OCI-LY1 (cell line): ENCODE data around the gene SART3.

Experiments
- H2AFZ ChIP-seq: fragments of 200-600 bp; sonication (generic), shearing (Covaris generic); 2 replicates; pipeline ENCODE4 v1.6.0; 2014; ENCODE audit warnings: antibody characterized with exemption, mild to moderate bottlenecking, low read length
- H3F3A ChIP-seq: fragments of 200-600 bp; sonication (generic), shearing (Covaris generic); 2 replicates; pipeline ENCODE4 v1.6.0; 2014; ENCODE audit warnings: mild to moderate bottlenecking, antibody characterized with exemption, low read length, moderate library complexity; ENCODE audit not compliant: insufficient read depth
- H3K27ac ChIP-seq: fragments of 200-600 bp; sonication (generic); 2 replicates; pipeline ENCODE4 v1.5.1; 2014; ENCODE audit warnings: low read length, mixed run types, mild to moderate bottlenecking, low read depth; ENCODE audit not compliant: poor library complexity, severe bottlenecking
- H3K27me3 ChIP-seq: fragments of 200-600 bp; sonication (generic); 2 replicates; pipeline ENCODE4 v1.6.0; 2014; ENCODE audit warnings: antibody characterized with exemption, mild to moderate bottlenecking, low read length, moderate library complexity; ENCODE audit not compliant: insufficient read depth
- H3K36me3 ChIP-seq: fragments of 200-600 bp; sonication (generic); 2 replicates; pipeline ENCODE4 v1.6.1; 2014; ENCODE audit warnings: mild to moderate bottlenecking, antibody characterized with exemption, low read length, moderate library complexity, mixed read lengths; ENCODE audit not compliant: insufficient read depth
- H3K4me1 ChIP-seq: fragments of 200-600 bp; sonication (generic); 2 replicates; pipeline ENCODE4 v1.5.1; 2014; ENCODE audit warnings: mild to moderate bottlenecking, low read length, moderate library complexity; ENCODE audit not compliant: insufficient read depth, severe bottlenecking
- H3K4me2 ChIP-seq: fragments of 200-600 bp; sonication (generic), shearing (Covaris generic); 2 replicates; pipeline ENCODE4 v1.6.1; 2014; ENCODE audit warnings: low read length
- H3K4me3 ChIP-seq: fragments of 200-600 bp; sonication (generic); 2 replicates; pipeline ENCODE4 v1.5.1; 2014; ENCODE audit warnings: low read length, low read depth, mild to moderate bottlenecking, mixed read lengths; ENCODE audit not compliant: poor library complexity, severe bottlenecking
- H3K79me2 ChIP-seq: fragments of 200-600 bp; shearing (Covaris generic); 2 replicates; pipeline ENCODE4 v1.6.1; 2016; ENCODE audit warnings: mixed run types, low read length, mixed read lengths; ENCODE audit not compliant: insufficient read depth
- H3K9ac ChIP-seq: fragments of 200-600 bp; sonication (generic), shearing (Covaris generic); 2 replicates; pipeline ENCODE4 v1.6.1; 2014; ENCODE audit warnings: mild to moderate bottlenecking, low read length, mixed read lengths
- H3K9me2 ChIP-seq: fragments of 200-600 bp; sonication (generic), shearing (Covaris generic); 2 replicates; pipeline ENCODE4 v1.6.1; 2014; ENCODE audit warnings: low read depth, mild to moderate bottlenecking, low read length, mixed read lengths
- H3K9me3 ChIP-seq: fragments of 200-600 bp; shearing (Covaris generic); 2 replicates; pipeline ENCODE4 v1.6.1; 2014; ENCODE audit warnings: low read length, mixed read lengths
- H4K20me1 ChIP-seq: fragments of 200-600 bp; sonication (generic), shearing (Covaris generic); 2 replicates; pipeline ENCODE4 v1.6.0; 2016; ENCODE audit warnings: mild to moderate bottlenecking, low read length; ENCODE audit not compliant: insufficient read depth
- EZH2 ChIP-seq: fragments of 200-600 bp; sonication (generic), shearing (Covaris generic); IDR thresholded peaks from 2 replicates; pipeline ENCODE4 v1.8.0; 2017; ENCODE audit warnings: borderline replicate concordance, mixed run types, mild to moderate bottlenecking, antibody characterized with exemption, low read length, moderate library complexity, mixed read lengths
- TF ChIP-seq, protein P1 (sequence below): fragments of 200-600 bp; sonication (generic), shearing (Covaris generic); IDR thresholded peaks from 2 replicates; pipeline ENCODE4 v1.5.1; 2017; ENCODE audit warnings: mild to moderate bottlenecking, antibody characterized with exemption, low read length, moderate library complexity, mixed read lengths

Gene SART3

DNA sequence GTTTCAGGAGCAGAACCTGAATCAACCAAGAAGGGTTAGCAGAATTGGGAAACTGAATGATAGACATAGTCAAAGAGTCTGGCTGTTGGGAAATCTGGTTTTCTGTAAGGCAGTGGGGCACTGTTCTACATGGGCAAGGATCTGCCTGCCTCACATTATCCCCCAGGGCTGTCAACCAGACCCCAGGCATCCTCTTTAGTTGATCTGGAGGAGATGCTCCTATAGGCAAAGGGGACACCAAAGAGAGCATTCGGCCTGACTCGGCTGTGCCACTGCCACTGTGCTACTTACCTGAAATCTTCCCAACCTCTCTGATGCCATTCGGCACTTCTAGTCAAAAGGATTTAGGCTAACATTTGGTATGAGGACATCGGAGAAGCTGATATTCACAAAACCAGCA is 5.5 kb upstream of the SART3 start:
- H3K4me2 ChIP-seq = no peak overlapping the region
- H4K20me1 ChIP-seq = no peaks in the 10 kb centered on the region
- no peak overlapping the region for H2AFZ ChIP-seq
- H3K36me3 ChIP-seq = peaks cover 45% of the 10 kb centered on the region; the same call in 1 of the 2 replicates
- no peaks in the 10 kb centered on the region for H3F3A ChIP-seq
- peak overlapping the region; percentile 46; the same call in 1 of the 2 replicates for H3K9ac ChIP-seq
- no peaks in the 10 kb centered on the region for H3K27me3 ChIP-seq
- no peak overlapping the region for H3K4me3 ChIP-seq
- TF ChIP-seq, protein P1, sequence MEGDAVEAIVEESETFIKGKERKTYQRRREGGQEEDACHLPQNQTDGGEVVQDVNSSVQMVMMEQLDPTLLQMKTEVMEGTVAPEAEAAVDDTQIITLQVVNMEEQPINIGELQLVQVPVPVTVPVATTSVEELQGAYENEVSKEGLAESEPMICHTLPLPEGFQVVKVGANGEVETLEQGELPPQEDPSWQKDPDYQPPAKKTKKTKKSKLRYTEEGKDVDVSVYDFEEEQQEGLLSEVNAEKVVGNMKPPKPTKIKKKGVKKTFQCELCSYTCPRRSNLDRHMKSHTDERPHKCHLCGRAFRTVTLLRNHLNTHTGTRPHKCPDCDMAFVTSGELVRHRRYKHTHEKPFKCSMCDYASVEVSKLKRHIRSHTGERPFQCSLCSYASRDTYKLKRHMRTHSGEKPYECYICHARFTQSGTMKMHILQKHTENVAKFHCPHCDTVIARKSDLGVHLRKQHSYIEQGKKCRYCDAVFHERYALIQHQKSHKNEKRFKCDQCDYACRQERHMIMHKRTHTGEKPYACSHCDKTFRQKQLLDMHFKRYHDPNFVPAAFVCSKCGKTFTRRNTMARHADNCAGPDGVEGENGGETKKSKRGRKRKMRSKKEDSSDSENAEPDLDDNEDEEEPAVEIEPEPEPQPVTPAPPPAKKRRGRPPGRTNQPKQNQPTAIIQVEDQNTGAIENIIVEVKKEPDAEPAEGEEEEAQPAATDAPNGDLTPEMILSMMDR = no peak
- peak overlapping the region; percentile 74 for H3K27ac ChIP-seq
- H3K79me2 ChIP-seq = no peaks in the 10 kb centered on the region; the same call in 1 of the 2 replicates
- H3K9me2 ChIP-seq = no peaks in the 10 kb centered on the region
- no peaks in the 10 kb centered on the region for H3K9me3 ChIP-seq
- peaks cover 74% of the 10 kb centered on the region for H3K4me1 ChIP-seq

- no peaks in the 10 kb centered on the region for H3K27me3 ChIP-seq
- no peaks in the 10 kb centered on the region for H4K20me1 ChIP-seq
- peaks cover 74% of the 10 kb centered on the region for H3K4me1 ChIP-seq
- TF ChIP-seq EZH2 = no peak
- TF ChIP-seq, protein P1 = no peak
- no peaks in the 10 kb centered on the region for H3K9me3 ChIP-seq
- H3K79me2 ChIP-seq = no peaks in the 10 kb centered on the region; the same call in 1 of the 2 replicates
- no peak overlapping the region for H2AFZ ChIP-seq
- peaks cover 45% of the 10 kb centered on the region; the same call in 1 of the 2 replicates for H3K36me3 ChIP-seq
- peak overlapping the region; percentile 46; the same call in 1 of the 2 replicates for H3K9ac ChIP-seq
- no peaks in the 10 kb centered on the region for H3K9me2 ChIP-seq
- no peak overlapping the region for H3K4me3 ChIP-seq
- peak overlapping the region; percentile 23; the same call in 1 of the 2 replicates for H3K4me2 ChIP-seq
- no peaks in the 10 kb centered on the region for H3F3A ChIP-seq
- peak overlapping the region; percentile 74 for H3K27ac ChIP-seq
Observed at GRCh38 chr12:108565976-108566375, 5.0 kb upstream of the SART3 start.

DNA sequence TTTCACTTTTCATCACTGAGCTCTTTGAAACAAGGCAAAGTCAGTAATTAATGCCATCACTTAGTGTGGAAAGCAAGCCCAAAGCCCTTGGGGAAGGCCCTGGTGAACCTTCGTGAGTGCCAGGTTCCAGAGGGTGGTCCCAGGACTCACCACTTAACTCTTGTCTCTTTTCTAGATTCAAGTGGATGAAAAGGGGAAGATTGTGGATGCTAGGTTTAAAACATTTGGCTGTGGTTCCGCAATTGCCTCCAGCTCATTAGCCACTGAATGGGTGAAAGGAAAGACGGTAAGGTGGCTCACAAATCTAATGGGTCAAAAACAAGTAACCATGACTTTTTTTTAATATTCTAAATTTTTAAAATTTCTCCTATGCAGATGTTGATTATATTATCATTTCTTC is 4.2 kb upstream of the SART3 start:
- Histone ChIP-seq H3K27me3 (no peaks in the 10 kb centered on the region), H3K79me2 (peaks cover 8% of the 10 kb centered on the region), H3K9ac (no peak overlapping the region), H3K4me3 (no peak overlapping the region), H3K36me3 (peaks cover 45% of the 10 kb centered on the region; the same call in 1 of the 2 replicates), H3K9me3 (no peaks in the 10 kb centered on the region), H3K9me2 (no peaks in the 10 kb centered on the region), H2AFZ (no peak overlapping the region), H3F3A (no peaks in the 10 kb centered on the region), H4K20me1 (no peaks in the 10 kb centered on the region), H3K27ac (peak overlapping the region; percentile 74), H3K4me2 (peak overlapping the region; percentile 23; the same call in 1 of the 2 replicates), H3K4me1 (peaks cover 70% of the 10 kb centered on the region)
- TF ChIP-seq, protein P1 = no peak
- no peak for TF ChIP-seq EZH2
